ENCODE results near the gene CFAP74. TPM values are rescaled to one million over a fixed set of nuclear protein-coding genes. Genes with fewer than 3 reads are reported as not detected.
A peak's percentile ranks its signal among the peaks of the same experiment; 100 is the strongest.
"Not testable (repeated sequence)": the region's sequence is repeated elsewhere in the genome, so short reads cannot be mapped to it uniquely, and the experiment has no call there.

Gene CFAP74
- polyA plus RNA-seq, 3 donors: 0.24 to 1.3 (median 0.53) TPM

GRCh38 chr1:1899266-1899966 is 104.2 kb downstream of the CFAP74 start:
- no peak for DNase-seq

GRCh38 chr1:1898246-1898933 is 105.2 kb downstream of the CFAP74 start:
- no peak for DNase-seq

GRCh38 chr1:1895456-1896336 is 107.9 kb downstream of the CFAP74 start:
- DNase-seq: no peak

DNA sequence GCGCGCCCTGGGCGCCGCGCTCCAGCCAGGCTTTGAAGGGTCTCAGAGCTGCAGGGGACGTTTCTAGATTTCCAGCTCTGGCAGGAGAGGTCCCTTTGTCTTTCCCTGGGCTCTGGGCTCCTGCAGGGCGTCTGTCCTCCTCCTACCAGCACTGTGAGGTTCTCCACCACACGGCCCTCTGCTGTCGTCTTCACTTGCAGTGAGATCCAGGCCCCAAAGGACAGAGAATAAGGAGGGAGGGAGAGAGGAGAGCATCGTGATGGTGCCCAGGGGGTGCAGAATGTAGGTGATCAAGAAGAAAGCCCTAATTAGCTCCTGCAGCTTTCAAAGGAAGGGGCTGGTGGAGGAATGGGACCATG is 108.5 kb downstream of the CFAP74 start:
- DNase-seq: no peak

DNA sequence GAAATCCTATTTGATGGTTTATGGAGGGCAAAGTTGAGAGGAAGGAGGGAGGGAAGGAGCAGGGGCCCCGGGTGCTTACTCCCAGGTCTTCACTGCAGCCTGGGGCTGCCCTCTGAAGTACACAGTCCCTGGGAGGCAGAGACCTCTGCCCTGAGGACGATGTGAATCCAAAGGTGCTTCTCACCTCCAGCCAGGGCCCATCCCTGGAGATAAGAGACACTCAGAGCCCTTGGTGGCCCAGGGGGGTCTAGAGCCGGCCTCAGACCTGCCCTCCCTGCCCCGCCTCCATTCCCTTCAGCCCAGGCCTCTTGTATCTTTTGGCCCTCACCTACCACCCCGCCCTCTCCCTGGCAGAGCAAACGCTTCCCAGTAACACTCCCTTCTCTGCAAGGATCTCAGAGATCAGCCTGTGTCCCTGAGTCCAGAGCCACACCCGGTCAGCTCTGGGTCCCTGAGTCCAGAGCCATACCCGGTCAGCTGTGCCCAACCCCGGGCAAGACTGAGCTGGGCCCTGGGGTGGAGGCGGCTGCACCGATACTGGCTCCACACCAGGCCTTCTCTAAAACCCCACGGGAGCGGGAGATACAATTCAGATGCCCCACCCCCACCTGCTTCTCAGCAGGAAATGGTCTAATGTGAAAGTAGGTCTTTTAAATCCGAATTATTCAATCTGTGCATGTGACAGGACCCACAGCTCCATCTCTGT is 109.1 kb downstream of the CFAP74 start:
- DNase-seq: no peak

- DNase-seq: no peak
Observed at GRCh38 chr1:1893997-1894353, 109.6 kb downstream of the CFAP74 start.

DNA sequence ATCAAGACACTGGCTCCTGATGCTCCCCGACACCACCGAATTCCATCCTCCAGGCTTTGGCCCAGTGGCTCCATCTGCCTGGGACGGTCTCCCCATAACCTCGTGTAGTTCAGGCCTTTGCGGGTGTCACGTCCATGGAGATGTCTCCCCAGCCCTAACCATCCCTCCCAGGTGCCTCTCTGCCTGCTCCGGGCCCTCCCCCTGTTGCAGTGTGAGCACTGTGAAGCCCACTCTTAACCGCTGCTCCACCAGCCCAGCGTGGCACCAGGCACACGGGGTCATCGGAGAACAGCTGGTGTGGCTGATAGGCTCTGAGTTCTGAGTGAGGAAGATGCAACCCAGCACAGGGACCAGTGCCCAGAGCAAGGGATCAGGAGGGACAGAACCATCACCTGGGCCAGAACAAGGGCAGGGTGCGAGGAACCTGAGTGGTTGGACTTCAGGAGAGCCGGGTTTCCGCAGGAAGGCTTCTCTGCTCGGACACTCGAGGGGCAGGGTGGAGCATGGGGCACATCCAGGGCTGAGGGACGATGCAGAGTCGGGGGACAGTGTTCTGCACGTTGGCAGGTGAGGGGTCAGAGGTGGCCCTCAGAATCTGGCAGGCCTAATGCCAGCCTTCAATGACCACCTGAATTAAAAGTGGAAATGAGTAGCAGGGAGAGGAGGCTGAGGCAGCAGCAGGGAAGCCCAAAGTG is 110.1 kb downstream of the CFAP74 start:
- DNase-seq: no peak

DNA sequence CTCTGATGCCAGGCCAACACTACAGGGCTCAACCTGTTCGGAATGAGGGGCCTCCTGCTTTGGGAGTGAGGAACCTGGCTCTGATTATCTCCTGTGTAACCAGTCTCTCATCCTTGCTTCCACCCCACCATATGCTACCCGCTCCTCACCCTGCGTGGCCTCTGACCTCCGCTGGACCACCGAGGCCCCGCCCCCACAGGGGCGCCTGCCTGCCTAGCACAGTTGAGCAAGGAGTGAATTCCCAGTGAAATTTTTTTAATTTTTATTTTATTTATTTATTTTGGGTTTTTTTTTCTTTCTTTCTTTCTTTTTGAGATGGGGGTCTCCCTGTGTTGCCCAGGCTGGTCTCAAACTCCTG is 110.8 kb downstream of the CFAP74 start:
- DNase-seq: no peak

DNA sequence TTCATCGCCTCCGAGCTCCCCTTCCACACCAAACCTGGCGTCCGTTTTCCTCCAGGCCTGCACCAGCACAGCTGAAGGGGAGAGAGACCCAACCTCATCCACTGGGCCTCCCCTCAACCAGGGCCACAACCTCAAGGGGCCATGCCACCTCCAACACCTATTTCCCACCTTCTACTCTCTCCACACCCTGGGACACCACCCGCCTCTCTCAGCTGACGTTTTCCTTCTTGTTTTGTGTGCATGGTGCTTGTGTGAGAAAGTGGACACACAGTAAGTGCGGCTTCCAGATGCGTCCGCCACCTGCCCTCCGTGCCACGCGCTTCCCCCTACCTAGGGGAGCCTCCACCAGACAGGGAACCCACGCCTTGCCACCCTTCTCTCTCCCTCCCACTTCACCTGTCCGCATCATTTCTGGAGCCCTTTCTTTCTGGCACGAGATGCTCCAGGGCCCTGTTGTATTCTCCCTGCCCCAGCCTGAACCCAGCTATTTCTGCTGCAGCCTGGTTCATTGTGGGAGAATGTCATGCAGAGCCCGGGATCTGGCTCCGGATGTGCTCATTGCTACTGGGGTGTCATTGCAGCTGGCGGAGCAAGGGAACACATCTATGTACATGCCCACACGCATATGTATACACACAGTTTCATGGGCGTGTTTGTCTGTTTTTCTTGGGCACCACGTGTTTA is 111.4 kb downstream of the CFAP74 start:
- no peak for DNase-seq

DNA sequence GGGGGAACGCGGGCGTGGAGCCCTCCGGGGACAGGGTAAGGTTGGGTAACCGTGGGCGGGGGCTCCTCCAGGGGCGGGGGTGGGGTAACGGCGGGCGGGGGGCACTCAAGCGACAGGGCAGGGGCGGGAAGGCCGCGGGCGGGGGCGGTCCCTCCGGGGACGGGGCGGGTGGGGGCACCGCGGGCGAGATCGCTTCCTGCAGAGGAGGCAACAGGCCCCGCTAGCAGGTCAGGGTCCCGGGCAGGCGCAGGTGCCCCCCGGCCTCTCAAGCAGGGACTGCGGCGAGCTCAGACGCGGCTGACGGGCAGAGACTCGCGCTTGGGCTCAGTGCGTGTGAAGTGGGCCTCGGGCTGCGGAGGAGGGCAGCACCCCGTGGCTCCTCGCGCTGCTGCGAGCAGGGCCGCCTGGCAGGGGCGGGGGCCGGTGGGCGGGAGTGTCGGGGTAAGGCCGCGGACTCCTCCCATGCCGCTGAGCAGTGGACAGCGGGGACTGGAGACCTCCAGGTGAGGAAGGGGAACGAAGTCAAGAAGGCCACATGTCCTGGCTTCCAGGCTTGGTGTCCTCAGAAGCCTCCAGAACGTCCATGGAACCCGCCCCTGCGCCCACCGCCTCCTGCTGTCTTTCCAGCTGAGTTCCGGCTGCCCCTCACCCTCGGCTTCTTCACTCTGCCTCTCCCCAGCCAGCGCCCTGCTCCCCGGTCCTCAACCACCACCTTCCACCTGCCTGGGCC is 112.1 kb downstream of the CFAP74 start:
- peak; percentile 47 for DNase-seq

DNA sequence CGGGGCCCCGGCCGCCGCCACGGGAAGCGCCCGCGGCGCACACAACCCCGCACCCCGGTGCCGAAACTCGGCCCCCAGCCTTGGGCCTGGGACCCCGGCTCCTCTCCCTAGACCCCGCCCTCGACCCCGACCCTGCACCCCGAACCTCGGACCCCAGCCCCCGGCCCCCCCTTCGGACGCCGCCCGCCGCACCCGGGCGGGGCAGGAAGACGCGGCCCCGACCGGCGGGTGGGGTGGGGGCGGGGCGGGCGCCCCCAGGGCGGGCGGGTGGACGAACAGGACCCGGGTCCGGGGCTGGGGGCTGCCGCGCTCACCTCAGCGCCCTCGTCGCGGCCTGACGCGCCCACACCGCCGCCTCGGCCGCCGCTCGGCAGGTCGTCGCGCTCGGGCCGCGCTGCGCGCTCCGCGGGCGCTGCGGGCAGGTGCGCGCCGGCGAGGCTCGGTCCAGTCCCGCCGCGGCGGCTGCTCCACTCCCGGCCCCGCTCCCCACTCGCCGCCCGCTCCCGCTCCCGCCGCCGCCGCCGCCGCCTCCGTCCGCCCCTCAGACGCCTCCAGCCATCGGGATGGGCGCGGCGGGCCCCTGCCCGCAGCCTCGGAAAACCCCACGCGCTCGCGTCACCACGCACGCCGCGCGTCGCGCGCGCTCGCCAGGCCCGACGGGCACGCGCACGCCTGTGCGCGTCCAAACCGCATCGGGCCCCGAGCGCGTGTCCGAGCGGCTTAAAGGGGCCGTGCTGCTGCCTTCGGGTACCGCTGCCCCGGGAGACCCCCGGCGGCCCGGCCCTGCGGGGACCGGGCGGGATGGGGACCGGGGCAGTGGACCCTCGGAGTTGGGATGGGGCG is 112.9 kb downstream of the CFAP74 start, which contains the start of gene GNB1:
GNB1 (minus strand) TSS at position 582 of the 843 bp plus-strand sequence. CDS start 65,634 bp downstream, outside the sequence.
- peak; percentile 91 for DNase-seq

DNA sequence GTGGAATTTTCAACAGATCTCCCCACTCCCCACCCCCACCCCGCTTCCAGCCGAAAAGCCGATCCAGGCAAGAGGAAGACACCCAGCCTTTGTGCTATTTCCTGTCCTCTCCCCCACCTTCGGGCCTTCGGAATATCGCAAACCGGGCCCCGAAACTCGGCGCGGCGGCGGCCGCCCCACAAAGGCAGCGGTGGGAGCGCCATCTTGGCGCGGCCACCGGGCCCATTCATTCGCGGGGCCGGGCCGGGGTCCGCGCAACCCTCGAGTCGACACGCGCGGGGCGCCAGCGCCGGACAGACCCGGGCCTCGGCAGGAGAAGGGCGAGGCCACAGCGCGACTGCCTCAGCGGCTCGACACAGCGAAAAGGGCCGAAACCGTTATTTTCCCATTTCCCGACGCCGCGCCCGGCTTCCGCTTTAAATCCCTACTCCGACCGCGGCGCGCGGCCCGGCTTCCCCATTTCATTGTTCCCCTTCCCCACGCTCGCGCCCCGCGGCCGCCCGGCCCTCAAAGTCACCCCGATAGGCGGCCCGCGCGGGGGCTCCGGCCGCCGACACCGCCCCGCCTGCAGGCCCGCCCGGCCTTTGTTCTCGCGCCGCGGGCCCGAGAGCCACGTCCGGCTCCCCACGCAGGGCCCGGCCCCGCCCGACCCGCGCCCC is 113.6 kb downstream of the CFAP74 start:
- no peak for DNase-seq

DNA sequence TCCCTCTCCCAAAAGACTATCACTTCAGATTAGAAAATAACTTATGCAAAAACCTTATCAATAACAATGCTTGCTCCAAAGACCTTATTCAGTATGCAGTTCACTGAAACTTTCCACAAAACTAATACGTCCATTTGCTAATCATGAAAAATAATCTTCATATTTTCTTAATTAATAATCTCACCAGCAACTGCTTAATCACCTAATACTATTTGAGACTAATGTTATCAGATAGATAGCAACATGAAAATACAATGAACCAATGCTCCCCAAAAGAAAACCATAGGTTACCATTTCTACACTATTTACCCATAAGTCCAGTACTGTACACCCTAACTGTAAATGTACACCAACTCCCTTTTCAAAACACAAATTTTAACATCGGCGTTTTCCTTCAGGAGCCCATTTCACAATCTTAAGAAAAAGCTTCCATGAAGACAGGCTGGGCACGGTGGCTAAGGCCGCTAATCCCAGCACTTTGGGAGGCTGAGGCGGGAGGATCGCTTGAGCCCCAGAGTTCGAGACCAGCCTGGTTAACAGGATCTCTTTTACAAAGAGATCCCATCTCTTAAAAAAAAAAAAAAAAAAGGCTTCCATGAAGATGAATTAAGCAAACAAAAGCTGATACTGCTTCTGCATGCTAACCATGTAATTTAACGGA is 114.4 kb downstream of the CFAP74 start:
- no peak for DNase-seq

- DNase-seq: not testable (repeated sequence)
Observed at GRCh38 chr1:1883890-1884289, 119.7 kb downstream of the CFAP74 start.

DNA sequence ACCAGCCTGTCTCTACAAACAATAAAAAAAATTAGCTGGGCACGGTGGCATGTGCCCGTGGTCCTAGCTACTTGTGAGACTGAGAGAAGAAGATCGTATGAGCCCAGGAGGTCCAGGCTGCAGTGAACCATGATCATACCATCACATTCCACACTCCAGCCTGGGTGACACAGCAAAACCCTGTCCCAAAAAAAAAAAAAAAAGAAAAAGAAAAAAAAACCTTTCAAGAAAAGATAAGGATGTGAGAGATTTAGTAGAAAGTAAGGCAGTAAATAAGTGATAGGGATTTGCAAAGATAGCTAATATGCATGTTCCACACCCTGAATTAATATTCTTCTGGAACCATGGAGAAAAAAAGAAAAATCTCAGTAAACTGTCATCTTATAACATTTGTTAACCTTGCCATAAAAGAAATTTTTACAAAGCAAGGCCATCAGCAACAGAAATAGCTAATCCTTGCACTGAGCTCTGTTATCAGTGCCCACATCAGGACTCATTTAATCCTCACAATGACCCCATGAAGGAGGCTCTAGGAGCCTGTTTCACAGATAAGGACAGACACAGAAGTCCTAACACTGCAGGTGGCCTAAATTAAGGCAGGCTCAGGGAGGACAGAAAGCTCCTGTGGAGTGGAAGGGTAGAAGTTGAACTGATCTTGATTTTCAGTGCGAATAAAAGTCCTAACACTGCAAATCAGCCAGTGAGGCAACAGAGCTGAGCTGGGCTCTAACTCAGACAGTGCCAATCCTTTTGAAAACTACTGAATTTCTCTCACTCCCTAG is 120.3 kb downstream of the CFAP74 start:
- no peak for DNase-seq

- no peak for DNase-seq
Observed at GRCh38 chr1:1881727-1882126, 121.9 kb downstream of the CFAP74 start.

- no peak for DNase-seq
Observed at GRCh38 chr1:1880617-1881312, 122.8 kb downstream of the CFAP74 start.

All from renal pelvis (tissue), 4 donors.